SK-N-MC (cell line): ENCODE measurements around the gene DNAAF1.

Experiments
- EZH2 ChIP-seq: fragments of 200-600 bp; sonication (generic); IDR thresholded peaks from one replicate; pipeline ENCODE4 v1.6.1; 2017; ENCODE audit warnings: antibody characterized with exemption
- POLR2AphosphoS5 ChIP-seq: IDR thresholded peaks from 2 replicates; pipeline ENCODE4 v1.6.1; 2012; ENCODE audit warnings: mild to moderate bottlenecking, low read depth, low read length, borderline replicate concordance

GRCh38 chr16:84144209-84144858 is 774 bp upstream of the DNAAF1 start:
- no peak for TF ChIP-seq EZH2
- no peak for TF ChIP-seq POLR2AphosphoS5
